Natural killer cell (primary cell): ENCODE measurements around the gene DRD5. TPM values are rescaled to one million over a fixed set of nuclear protein-coding genes. Genes with fewer than 3 reads are reported as not detected.
A peak's percentile ranks its signal among the peaks of the same experiment; 100 is the strongest.

Experiments used
- ATAC-seq, 3 donors: fragments of 150-1000 bp in 2 of 3; fragments of 200-7000 bp in 1 of 3; cut with Tn5 transposase; 1 replicate in 1 of 3; 2 replicates in 2 of 3; pipeline ENCODE4 v1.10.0; 2021; ENCODE audit warnings: mild to moderate bottlenecking in 2 of 3, moderate library complexity in 2 of 3
- DNase-seq, 2 donors: peaks; one replicate each; pipeline versions ENCODE4 v3.0.0 to v3.0.0-alpha.2; 2013 to 2021; ENCODE audit warnings: mixed read lengths in 1 of 2
- H3K27ac ChIP-seq: one replicate; pipeline ENCODE4 v1.5.1; 2013; ENCODE audit warnings: mild to moderate bottlenecking, low read length
- H3K27me3 ChIP-seq: one replicate; pipeline ENCODE4 v1.6.1; 2013; ENCODE audit warnings: low read length; ENCODE audit not compliant: control insufficient read depth, insufficient read depth
- H3K36me3 ChIP-seq: one replicate; pipeline ENCODE4 v1.6.1; 2013; ENCODE audit warnings: low read length; ENCODE audit not compliant: control insufficient read depth, insufficient read depth
- H3K4me1 ChIP-seq: one replicate; pipeline ENCODE4 v1.6.1; 2013; ENCODE audit warnings: low read length; ENCODE audit not compliant: control insufficient read depth, insufficient read depth
- H3K4me3 ChIP-seq: one replicate; pipeline ENCODE4 v1.5.1; 2013; ENCODE audit warnings: low read length
- H3K9me3 ChIP-seq: one replicate; pipeline ENCODE4 v1.6.1; 2013; ENCODE audit warnings: low read length; ENCODE audit not compliant: control insufficient read depth, insufficient read depth
- H3K27ac Mint-ChIP-seq, 2 donors: one replicate each; pipeline ENCODE4 v1.8.0; 2022; ENCODE audit warnings: mild to moderate bottlenecking in 2 of 2, mixed read lengths in 2 of 2, moderate library complexity in 1 of 2
- H3K27me3 Mint-ChIP-seq, 2 donors: one replicate each; pipeline ENCODE4 v1.8.0; 2022; ENCODE audit warnings: low read depth in 2 of 2, mixed read lengths in 2 of 2
- H3K36me3 Mint-ChIP-seq: one replicate; pipeline ENCODE4 v1.8.0; 2022; ENCODE audit warnings: mixed read lengths
- H3K4me1 Mint-ChIP-seq, 2 donors: one replicate each; pipeline ENCODE4 v1.8.0; 2022; ENCODE audit warnings: mixed read lengths in 2 of 2
- H3K4me3 Mint-ChIP-seq: one replicate; pipeline ENCODE4 v1.8.0; 2022; ENCODE audit warnings: mild to moderate bottlenecking, moderate library complexity, mixed read lengths
- H3K9me3 Mint-ChIP-seq, 2 donors: one replicate each; pipeline ENCODE4 v1.8.0; 2022; ENCODE audit warnings: mixed read lengths in 2 of 2
- WGBS: methylation state at CpG from one replicate; pipeline ENCODE4 v1.1.7; 2013; ENCODE audit warnings: missing lambda C conversion rate; ENCODE audit not compliant: insufficient coverage; 5-methylcytosine and 5-hydroxymethylcytosine counted together
- intact Hi-C: fragments of 100-400 bp; cut with micrococcal nuclease; formaldehyde crosslinking; loops from one replicate; pipeline ENCODE4 v1.14.2; 2022
- total RNA-seq, 4 donors: library from RNA; stranded (reverse); fragments of 120-200 nt in 1 of 4; gene quantifications; one replicate each; pipeline versions ENCODE4 v1.2.3 to v1.2.4, GENCODE V29; 2013 to 2022
- TF ChIP-seq, protein P1 (sequence below): fragments of 200-600 bp; IDR thresholded peaks from one replicate; pipeline ENCODE4 v1.8.0; 2022; ENCODE audit warnings: antibody characterized with exemption

The DRD5 gene
- total RNA-seq, 3 donors from 2014 or later (not counting 1 experiment from before 2014, with no cell fraction given): not detected

DNA sequence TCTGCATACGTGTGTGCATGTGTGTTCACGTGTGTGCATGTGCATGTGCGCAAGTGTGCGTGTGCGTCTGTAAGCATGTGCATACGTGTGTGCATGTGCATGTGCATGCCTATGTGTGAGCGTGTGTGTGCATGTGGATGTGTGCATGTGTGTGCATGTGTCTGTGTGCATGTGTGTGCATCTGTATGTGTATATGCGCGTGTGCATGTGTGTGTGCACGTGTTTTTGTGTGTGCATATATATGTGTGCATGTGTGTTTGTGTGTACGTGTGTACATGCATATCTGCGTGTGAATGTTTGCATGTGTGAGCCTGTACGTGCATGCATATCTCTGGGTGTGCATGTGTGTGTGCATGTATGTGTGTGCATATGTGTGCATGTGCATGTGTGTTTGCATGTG, 35.7 kb upstream of the DRD5 start:
- H3K27ac ChIP-seq: no peak overlapping the region

DNA sequence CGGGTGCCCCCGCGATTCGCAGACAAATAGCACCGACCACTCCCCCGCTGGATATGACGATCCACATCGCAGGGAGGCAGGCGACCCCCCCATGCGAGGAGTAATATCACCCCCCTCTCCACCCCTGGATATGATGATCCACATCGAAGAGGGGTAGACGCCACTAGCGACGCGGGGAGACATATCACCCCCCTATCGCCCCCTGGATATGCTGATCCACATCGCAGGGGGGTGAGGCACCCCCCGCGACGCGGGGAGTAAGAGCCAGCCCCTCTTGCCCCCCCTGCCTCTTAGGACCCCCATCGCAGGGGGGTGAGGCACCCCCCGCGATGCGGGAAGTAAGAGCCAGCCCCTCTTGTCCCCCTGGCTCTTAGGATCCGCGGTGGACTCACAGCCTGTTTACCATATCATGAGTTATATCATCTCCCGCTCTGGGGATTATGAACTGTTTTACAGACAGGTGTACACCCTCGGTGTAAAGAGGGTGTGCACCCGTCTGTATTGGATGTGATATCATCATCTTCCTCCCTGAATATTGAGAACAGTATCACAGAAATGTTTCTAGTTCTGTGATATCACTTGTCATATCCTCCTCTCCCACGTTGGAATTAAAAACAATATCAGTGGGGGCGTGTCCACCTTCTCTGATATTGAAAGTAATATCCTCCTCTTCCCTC, 22.7 kb upstream of the DRD5 start:
- Histone ChIP-seq H3K27ac (no peak overlapping the region), H3K9me3 (no peaks in the 10 kb centered on the region), H3K4me3 (no peak overlapping the region), H3K36me3 (no peaks in the 10 kb centered on the region), H3K27me3 (no peaks in the 10 kb centered on the region), H3K4me1 (no peaks in the 10 kb centered on the region)
- no peaks in the 10 kb centered on the region for H3K9me3 Mint-ChIP-seq
- DNase-seq (no peak), ATAC-seq (no peak)
- WGBS: 63% methylated on average over 30 of the region's 32 CpGs
- no peak overlapping the region for H3K27ac Mint-ChIP-seq
- H3K36me3 Mint-ChIP-seq: no peaks in the 10 kb centered on the region
- peaks cover 0 to 4% of the 10 kb centered on the region in 2 donors for H3K27me3 Mint-ChIP-seq
- TF ChIP-seq, protein P1, sequence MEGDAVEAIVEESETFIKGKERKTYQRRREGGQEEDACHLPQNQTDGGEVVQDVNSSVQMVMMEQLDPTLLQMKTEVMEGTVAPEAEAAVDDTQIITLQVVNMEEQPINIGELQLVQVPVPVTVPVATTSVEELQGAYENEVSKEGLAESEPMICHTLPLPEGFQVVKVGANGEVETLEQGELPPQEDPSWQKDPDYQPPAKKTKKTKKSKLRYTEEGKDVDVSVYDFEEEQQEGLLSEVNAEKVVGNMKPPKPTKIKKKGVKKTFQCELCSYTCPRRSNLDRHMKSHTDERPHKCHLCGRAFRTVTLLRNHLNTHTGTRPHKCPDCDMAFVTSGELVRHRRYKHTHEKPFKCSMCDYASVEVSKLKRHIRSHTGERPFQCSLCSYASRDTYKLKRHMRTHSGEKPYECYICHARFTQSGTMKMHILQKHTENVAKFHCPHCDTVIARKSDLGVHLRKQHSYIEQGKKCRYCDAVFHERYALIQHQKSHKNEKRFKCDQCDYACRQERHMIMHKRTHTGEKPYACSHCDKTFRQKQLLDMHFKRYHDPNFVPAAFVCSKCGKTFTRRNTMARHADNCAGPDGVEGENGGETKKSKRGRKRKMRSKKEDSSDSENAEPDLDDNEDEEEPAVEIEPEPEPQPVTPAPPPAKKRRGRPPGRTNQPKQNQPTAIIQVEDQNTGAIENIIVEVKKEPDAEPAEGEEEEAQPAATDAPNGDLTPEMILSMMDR: no peak
- no peak overlapping the region for H3K4me3 Mint-ChIP-seq
- no peaks in the 10 kb centered on the region for H3K4me1 Mint-ChIP-seq
- intact Hi-C loops: no loop called here

More for the DNA sequence above, 35.7 kb upstream of the DRD5 start:
- intact Hi-C loops: no loop called here
- no peaks in the 10 kb centered on the region for H3K27me3 ChIP-seq
- 97% methylated on average over 13 of the region's 13 CpGs for WGBS
- DNase-seq (peak in 1 of 2 donors; percentile 3), ATAC-seq (peak in 1 of 3 donors; percentile 30)
- peaks cover 3 to 8% of the 10 kb centered on the region in 2 donors for H3K27me3 Mint-ChIP-seq
- H3K9me3 ChIP-seq: no peaks in the 10 kb centered on the region
- peaks cover 5 to 6% of the 10 kb centered on the region in 2 donors for H3K4me1 Mint-ChIP-seq
- no peaks in the 10 kb centered on the region for H3K36me3 Mint-ChIP-seq
- H3K9me3 Mint-ChIP-seq: peaks cover 2 to 3% of the 10 kb centered on the region in 2 donors
- no peaks in the 10 kb centered on the region for H3K4me1 ChIP-seq
- TF ChIP-seq, protein P1: no peak
- no peaks in the 10 kb centered on the region for H3K36me3 ChIP-seq
- no peak overlapping the region for H3K4me3 Mint-ChIP-seq
- H3K27ac Mint-ChIP-seq: no peak overlapping the region
- H3K4me3 ChIP-seq: no peak overlapping the region

DNA sequence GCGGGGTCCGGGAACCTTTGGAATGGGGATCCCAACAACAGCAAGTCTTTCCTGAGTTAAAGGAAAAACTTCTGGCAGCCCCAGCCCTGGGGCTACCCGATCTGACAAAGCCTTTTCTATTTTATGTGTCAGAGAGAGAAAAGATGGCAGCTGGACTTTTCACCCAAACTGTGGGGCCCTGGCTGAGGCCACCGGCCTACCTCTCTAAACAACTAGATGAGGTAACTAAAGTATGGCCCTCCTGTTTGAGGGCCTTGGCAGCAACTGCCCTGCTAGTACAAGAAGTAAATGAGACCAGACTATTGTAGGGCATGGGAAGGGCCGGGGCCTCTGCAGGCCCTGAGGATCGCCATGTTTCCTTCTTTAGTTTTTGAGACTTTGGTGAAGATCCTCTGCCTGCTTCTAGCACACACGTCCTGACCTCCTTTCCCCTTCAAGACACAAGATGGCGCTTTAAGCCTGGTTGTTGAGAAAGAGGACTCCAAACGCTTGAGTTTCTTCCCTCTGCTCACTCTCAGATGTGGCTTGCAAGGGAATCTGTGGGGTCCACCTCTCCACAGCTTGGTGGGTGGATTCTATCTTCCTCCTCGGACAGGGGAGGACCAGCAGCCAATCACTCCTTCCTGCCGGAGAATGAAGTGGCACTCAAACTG, 18.5 kb upstream of the DRD5 start:
- no peak for ATAC-seq
- no peaks in the 10 kb centered on the region for H3K36me3 Mint-ChIP-seq
- H3K27me3 ChIP-seq: no peaks in the 10 kb centered on the region
- intact Hi-C loops: loop anchor here (1.0 kb wide), 2 partner anchors 252 to 256 kb away; no protein-coding TSS in a partner anchor
- no peak overlapping the region for H3K27ac ChIP-seq
- no peaks in the 10 kb centered on the region for H3K36me3 ChIP-seq
- H3K4me3 Mint-ChIP-seq: no peak overlapping the region
- DNase-seq: peak; percentile 21 to 60
- H3K9me3 ChIP-seq: no peaks in the 10 kb centered on the region
- no peak overlapping the region for H3K4me3 ChIP-seq
- H3K27ac Mint-ChIP-seq: no peak overlapping the region
- peaks cover 12 to 13% of the 10 kb centered on the region in 2 donors for H3K27me3 Mint-ChIP-seq
- H3K4me1 Mint-ChIP-seq: no peaks in the 10 kb centered on the region
- H3K9me3 Mint-ChIP-seq: no peaks in the 10 kb centered on the region
- H3K4me1 ChIP-seq: no peaks in the 10 kb centered on the region
- TF ChIP-seq, protein P1: peak; percentile 51
- 47% methylated on average over 11 of the region's 11 CpGs for WGBS
